ENCODE data around the gene HOXA13. TPM values are rescaled to one million over a fixed set of nuclear protein-coding genes. Genes with fewer than 3 reads are reported as not detected.

Gene HOXA13
- total RNA-seq, 1 experiment from 2014 or later, result not detected

DNA sequence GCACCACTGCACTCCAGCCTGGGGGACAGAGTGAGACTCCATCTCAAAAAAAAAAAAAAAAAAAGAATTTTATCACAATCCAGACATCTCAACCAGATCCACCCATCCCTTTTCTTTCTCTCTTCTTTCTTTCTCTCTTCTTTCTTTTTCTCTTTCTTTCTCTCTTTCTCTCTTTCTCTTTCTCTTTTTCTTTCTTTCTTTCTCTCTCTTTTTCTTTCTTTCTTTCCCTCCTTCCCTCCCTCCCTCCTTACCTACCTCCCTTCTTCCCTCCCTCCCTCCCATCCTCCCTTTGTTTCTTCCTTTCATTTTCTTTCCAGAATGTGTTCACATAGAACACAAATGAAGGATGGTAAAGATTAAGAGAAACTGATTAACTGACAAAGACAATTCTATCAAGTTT is 18.1 kb upstream of the HOXA13 start:
- no peak overlapping the region for H3K4me3 Mint-ChIP-seq
- Histone ChIP-seq H3K18ac (ENCODE audit: insufficient read length, low read depth, low read length) (no peak overlapping the region), H3K4me2 (ENCODE audit: insufficient read depth, insufficient read length, low read length) (no peak overlapping the region), H2BK5ac (ENCODE audit: insufficient read length, low read length) (no peak overlapping the region), H4K20me1 (ENCODE audit: control insufficient read depth, insufficient read depth, insufficient read length) (no peaks in the 10 kb centered on the region), H3K4me1 (ENCODE audit: insufficient read depth, low read length) (no peaks in the 10 kb centered on the region; the same call in none of the 2 replicates), H3K27me3 (ENCODE audit: insufficient read depth, low read length) (peaks cover 82% of the 10 kb centered on the region), H3K79me1 (ENCODE audit: insufficient read depth, low read depth, low read length, poor library complexity, severe bottlenecking) (no peaks in the 10 kb centered on the region), H2BK20ac (ENCODE audit: low read depth, low read length, poor library complexity, severe bottlenecking) (no peak overlapping the region), H3K9ac (ENCODE audit: extremely low read depth, insufficient read length, low read length) (no peak overlapping the region), H3K23me2 (ENCODE audit: insufficient read length, low read depth, low read length, poor library complexity, severe bottlenecking) (peaks cover 8% of the 10 kb centered on the region), H3K9me3 (ENCODE audit: control insufficient read depth, low read depth, low read length) (no peaks in the 10 kb centered on the region), H2AFZ (ENCODE audit: low read length) (no peak overlapping the region), H4K5ac (ENCODE audit: insufficient read length, low read depth, low read length) (no peak overlapping the region), H3T11ph (ENCODE audit: low read length) (no peak overlapping the region), H2AK5ac (ENCODE audit: insufficient read length, low read length) (no peak overlapping the region), H3K56ac (ENCODE audit: insufficient read length, low read depth, low read length) (no peak overlapping the region), H4K91ac (ENCODE audit: insufficient read length, low read depth, low read length) (no peak overlapping the region), H3K79me2 (ENCODE audit: insufficient read depth, low read length) (no peaks in the 10 kb centered on the region), H3K4ac (ENCODE audit: low read depth, low read length) (no peak overlapping the region), H3K27ac (ENCODE audit: insufficient read length, low read depth, low read length) (no peak overlapping the region), H2BK120ac (ENCODE audit: low read depth, low read length, poor library complexity, severe bottlenecking) (no peak overlapping the region), H2BK15ac (ENCODE audit: low read depth, low read length) (no peak overlapping the region), H4K8ac (replicated peaks; ENCODE audit: insufficient read length, low read depth, low read length) (no peak overlapping the region), H3K23ac (ENCODE audit: insufficient read length, low read depth, low read length) (no peak overlapping the region), H3K14ac (ENCODE audit: insufficient read depth, low read length) (no peak overlapping the region), H2BK12ac (ENCODE audit: insufficient read length, low read depth, low read length) (no peak overlapping the region)
- TF ChIP-seq, protein P1, sequence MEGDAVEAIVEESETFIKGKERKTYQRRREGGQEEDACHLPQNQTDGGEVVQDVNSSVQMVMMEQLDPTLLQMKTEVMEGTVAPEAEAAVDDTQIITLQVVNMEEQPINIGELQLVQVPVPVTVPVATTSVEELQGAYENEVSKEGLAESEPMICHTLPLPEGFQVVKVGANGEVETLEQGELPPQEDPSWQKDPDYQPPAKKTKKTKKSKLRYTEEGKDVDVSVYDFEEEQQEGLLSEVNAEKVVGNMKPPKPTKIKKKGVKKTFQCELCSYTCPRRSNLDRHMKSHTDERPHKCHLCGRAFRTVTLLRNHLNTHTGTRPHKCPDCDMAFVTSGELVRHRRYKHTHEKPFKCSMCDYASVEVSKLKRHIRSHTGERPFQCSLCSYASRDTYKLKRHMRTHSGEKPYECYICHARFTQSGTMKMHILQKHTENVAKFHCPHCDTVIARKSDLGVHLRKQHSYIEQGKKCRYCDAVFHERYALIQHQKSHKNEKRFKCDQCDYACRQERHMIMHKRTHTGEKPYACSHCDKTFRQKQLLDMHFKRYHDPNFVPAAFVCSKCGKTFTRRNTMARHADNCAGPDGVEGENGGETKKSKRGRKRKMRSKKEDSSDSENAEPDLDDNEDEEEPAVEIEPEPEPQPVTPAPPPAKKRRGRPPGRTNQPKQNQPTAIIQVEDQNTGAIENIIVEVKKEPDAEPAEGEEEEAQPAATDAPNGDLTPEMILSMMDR (conservative IDR thresholded peaks at IDR 0.05), result no peak
- H3K27me3 Mint-ChIP-seq (ENCODE audit: low read depth), result peaks cover 98% of the 10 kb centered on the region
- no peaks in the 10 kb centered on the region for H3K36me3 Mint-ChIP-seq (ENCODE audit: insufficient read depth in 1 of 3, low read depth in 3 of 3)
- no peak overlapping the region for H3K27ac Mint-ChIP-seq
- H3K9me3 Mint-ChIP-seq, result no peaks in the 10 kb centered on the region; a peak in 2 of 5 replicates
- no peak for DNase-seq
- H3K4me1 Mint-ChIP-seq, result peaks cover 19 to 27% of the 10 kb centered on the region in 2 experiments

All from H9 (cell line).